HEK293 (cell line): ENCODE results near the gene ANKH.

Source experiments
- CTCF ChIA-PET: fragments of 350-600 bp; formaldehyde crosslinking; extraction: SDS; loops from one replicate; lab custom pipeline; 2021; ENCODE audit warnings: antibody characterized with exemption; lab: Yijun Ruan, JAX
- POLR2A ChIA-PET: fragments of 300-600 bp; formaldehyde crosslinking; extraction: SDS; loops from one replicate; lab custom pipeline; 2020; ENCODE audit warnings: antibody characterized with exemption, inconsistent platforms; lab: Yijun Ruan, JAX
- H3K27ac ChIP-seq: fragments of 200-500 bp; sonication (Bioruptor generic); 2 replicates; pipeline ENCODE4 v1.5.1; 2014; ENCODE audit warnings: low read depth, low read length, control low read depth, inconsistent platforms; ENCODE audit errors: extremely low read depth
- H3K36me3 ChIP-seq, 2 experiments: fragments of 200-500 bp in 1 of 2; sonication (Bioruptor generic) in 1 of 2; 1 replicate in 1 of 2; 2 replicates in 1 of 2; pipeline ENCODE4 v1.5.1; 2014 to 2017; ENCODE audit warnings: inconsistent platforms in 2 of 2, low read length in 2 of 2; ENCODE audit not compliant: control insufficient read depth in 2 of 2, insufficient read depth in 1 of 2
- H3K4me1 ChIP-seq: fragments of 200-500 bp; sonication (Bioruptor generic); 2 replicates; pipeline ENCODE4 v1.5.1; 2014; ENCODE audit warnings: mild to moderate bottlenecking, low read length, inconsistent platforms; ENCODE audit not compliant: control insufficient read depth, insufficient read depth
- H3K4me3 ChIP-seq: 2 replicates; pipeline ENCODE4 v1.5.1; 2011; ENCODE audit warnings: low read depth, mild to moderate bottlenecking, control low read depth, low read length, moderate library complexity
- H3K9me3 ChIP-seq: fragments of 200-500 bp; sonication (Bioruptor generic); 2 replicates; pipeline ENCODE4 v1.5.1; 2014; ENCODE audit warnings: low read depth, low read length, inconsistent platforms; ENCODE audit not compliant: control insufficient read depth, insufficient read depth
- FEZF1 ChIP-seq: fragments of 450-650 bp; formaldehyde crosslinking; IDR thresholded peaks from 2 replicates; pipeline ENCODE4 v1.5.1; 2016; ENCODE audit warnings: missing biosample characterization, missing genetic modification characterization
- SCRT1 ChIP-seq: fragments of 450-650 bp; formaldehyde crosslinking; IDR thresholded peaks from 2 replicates; pipeline ENCODE4 v1.5.1; 2016; ENCODE audit warnings: missing biosample characterization, missing genetic modification characterization, borderline replicate concordance
- TCF7L2 ChIP-seq: IDR thresholded peaks from 2 replicates; pipeline ENCODE4 v1.6.1; 2011; ENCODE audit warnings: low read depth, mild to moderate bottlenecking, inconsistent platforms, low read length, moderate library complexity, borderline replicate concordance
- WT1 ChIP-seq: fragments of 450-650 bp; formaldehyde crosslinking; IDR thresholded peaks from 2 replicates; pipeline ENCODE4 v1.5.1; 2016; ENCODE audit warnings: missing biosample characterization, missing genetic modification characterization
- YY1 ChIP-seq: fragments of 450-650 bp; formaldehyde crosslinking; IDR thresholded peaks from 2 replicates; pipeline ENCODE4 v1.5.1; 2018; ENCODE audit warnings: missing biosample characterization, missing genetic modification characterization
- ZBTB1 ChIP-seq: fragments of 450-650 bp; formaldehyde crosslinking; IDR thresholded peaks from 2 replicates; pipeline ENCODE4 v1.5.1; 2016; ENCODE audit warnings: missing biosample characterization, missing genetic modification characterization
- ZBTB17 ChIP-seq: fragments of 450-650 bp; formaldehyde crosslinking; IDR thresholded peaks from 2 replicates; pipeline ENCODE4 v1.5.1; 2016; ENCODE audit warnings: missing biosample characterization, missing genetic modification characterization
- ZFP3 ChIP-seq: fragments of 450-650 bp; formaldehyde crosslinking; IDR thresholded peaks from 2 replicates; pipeline ENCODE4 v1.5.1; 2016; ENCODE audit warnings: low read depth, missing biosample characterization, missing genetic modification characterization
- ZNF140 ChIP-seq: fragments of 450-650 bp; formaldehyde crosslinking; IDR thresholded peaks from 2 replicates; pipeline ENCODE4 v1.5.1; 2016; ENCODE audit warnings: missing biosample characterization, missing genetic modification characterization
- ZNF146 ChIP-seq: fragments of 450-650 bp; formaldehyde crosslinking; IDR thresholded peaks from 2 replicates; pipeline ENCODE4 v1.5.1; 2016; ENCODE audit warnings: missing biosample characterization, missing genetic modification characterization
- ZNF157 ChIP-seq: fragments of 450-650 bp; formaldehyde crosslinking; IDR thresholded peaks from 2 replicates; pipeline ENCODE4 v1.5.1; 2016; ENCODE audit warnings: missing biosample characterization, missing genetic modification characterization
- ZNF19 ChIP-seq: fragments of 450-650 bp; formaldehyde crosslinking; IDR thresholded peaks from 2 replicates; pipeline ENCODE4; 2016; ENCODE audit warnings: missing biosample characterization, missing genetic modification characterization, low read depth
- ZNF214 ChIP-seq: fragments of 450-650 bp; formaldehyde crosslinking; IDR thresholded peaks from 2 replicates; pipeline ENCODE4 v1.5.1; 2017; ENCODE audit warnings: missing biosample characterization, mild to moderate bottlenecking, missing genetic modification characterization, borderline replicate concordance
- ZNF239 ChIP-seq: fragments of 450-650 bp; formaldehyde crosslinking; IDR thresholded peaks from 2 replicates; pipeline ENCODE4 v1.5.1; 2016; ENCODE audit warnings: missing biosample characterization, missing genetic modification characterization
- ZNF280D ChIP-seq: fragments of 450-650 bp; formaldehyde crosslinking; IDR thresholded peaks from 2 replicates; pipeline ENCODE4 v1.5.1; 2016; ENCODE audit warnings: missing biosample characterization, missing genetic modification characterization
- ZNF292 ChIP-seq: fragments of 450-650 bp; formaldehyde crosslinking; IDR thresholded peaks from 2 replicates; pipeline ENCODE4 v1.5.1; 2016; ENCODE audit warnings: low read depth, missing biosample characterization, missing genetic modification characterization, borderline replicate concordance
- ZNF423 ChIP-seq: fragments of 450-650 bp; formaldehyde crosslinking; IDR thresholded peaks from 2 replicates; pipeline ENCODE4 v1.5.1; 2016; ENCODE audit warnings: missing biosample characterization, missing genetic modification characterization
- ZNF518A ChIP-seq: fragments of 450-650 bp; formaldehyde crosslinking; conservative IDR thresholded peaks from 2 replicates; pipeline ENCODE4 v1.5.1; 2016; ENCODE audit warnings: low read depth, missing biosample characterization, missing genetic modification characterization
- ZNF560 ChIP-seq: fragments of 450-650 bp; formaldehyde crosslinking; IDR thresholded peaks from 2 replicates; pipeline ENCODE4 v1.5.1; 2017; ENCODE audit warnings: missing biosample characterization, missing genetic modification characterization, borderline replicate concordance
- ZNF623 ChIP-seq: fragments of 450-650 bp; formaldehyde crosslinking; IDR thresholded peaks from 2 replicates; pipeline ENCODE4 v1.5.1; 2016; ENCODE audit warnings: missing biosample characterization, missing genetic modification characterization
- ZNF624 ChIP-seq: fragments of 450-650 bp; formaldehyde crosslinking; IDR thresholded peaks from 2 replicates; pipeline ENCODE4 v1.5.1; 2017; ENCODE audit warnings: missing biosample characterization, missing genetic modification characterization
- ZNF654 ChIP-seq: fragments of 450-650 bp; formaldehyde crosslinking; IDR thresholded peaks from 2 replicates; pipeline ENCODE4 v1.5.1; 2016; ENCODE audit warnings: low read depth, missing biosample characterization, missing genetic modification characterization
- ZNF785 ChIP-seq: fragments of 450-650 bp; formaldehyde crosslinking; IDR thresholded peaks from 2 replicates; pipeline ENCODE4 v1.5.1; 2016; ENCODE audit warnings: missing biosample characterization, missing genetic modification characterization
- ZSCAN18 ChIP-seq: fragments of 450-650 bp; formaldehyde crosslinking; IDR thresholded peaks from 2 replicates; pipeline ENCODE4 v1.5.1; 2016; ENCODE audit warnings: missing biosample characterization, missing genetic modification characterization
- ZXDB ChIP-seq: fragments of 450-650 bp; formaldehyde crosslinking; IDR thresholded peaks from 2 replicates; pipeline ENCODE4 v1.5.1; 2016; ENCODE audit warnings: missing biosample characterization, missing genetic modification characterization

Gene ANKH

GRCh38 chr5:14659821-14660607 is 211.6 kb downstream of the ANKH start:
- TF ChIP-seq FEZF1 (tag by site-specific recombination) (no peak), ZXDB (no peak), ZNF140 (tag by site-specific recombination) (no peak), ZNF518A (tag by site-specific recombination) (no peak), ZNF146 (tag by site-specific recombination) (no peak), ZNF623 (tag by site-specific recombination) (no peak), ZNF19 (tag by site-specific recombination) (no peak), ZSCAN18 (tag by site-specific recombination) (no peak), SCRT1 (tag by site-specific recombination) (no peak), ZNF239 (tag by site-specific recombination) (no peak)
- TF ChIP-seq, all 188 proteins: peak for 0
- CTCF ChIA-PET, result interaction anchor here (0.7 to 1.4 kb wide), 2 partner anchors 12 to 16 kb away, joined by 3 to 6 read pairs; no protein-coding TSS in a partner anchor
- Histone ChIP-seq H3K4me1 (peaks cover 3% of the 10 kb centered on the region; the same call in 1 of the 2 replicates), H3K36me3 (no peaks in the 10 kb centered on the region), H3K9me3 (no peaks in the 10 kb centered on the region), H3K27ac (no peak overlapping the region), H3K4me3 (no peak overlapping the region)
- POLR2A ChIA-PET, result no interaction called here

GRCh38 chr5:14656898-14657297 is 214.7 kb downstream of the ANKH start:
- Histone ChIP-seq H3K4me3 (no peak overlapping the region), H3K27ac (no peak overlapping the region), H3K9me3 (no peaks in the 10 kb centered on the region), H3K4me1 (no peaks in the 10 kb centered on the region), H3K36me3 (no peaks in the 10 kb centered on the region)
- CTCF ChIA-PET, result interaction anchor here (0.6 to 2.6 kb wide), 5 partner anchors 9 to 680 kb away, joined by 3 to 31 read pairs (median 3); no protein-coding TSS in a partner anchor
- POLR2A ChIA-PET, result no interaction called here
- TF ChIP-seq ZNF146 (tag by site-specific recombination), result no peak
- no peak for TF ChIP-seq TCF7L2
- TF ChIP-seq ZNF785 (tag by site-specific recombination), result no peak
- no peak for TF ChIP-seq ZBTB17 (tag by site-specific recombination)
- TF ChIP-seq ZNF654 (tag by site-specific recombination), result no peak
- TF ChIP-seq ZNF423, result no peak
- TF ChIP-seq ZNF560 (tag by site-specific recombination), result no peak
- no peak for TF ChIP-seq ZNF214 (tag by site-specific recombination)
- TF ChIP-seq ZNF624 (tag by site-specific recombination), result no peak
- TF ChIP-seq ZNF157 (tag by site-specific recombination), result no peak
- TF ChIP-seq ZBTB1, result no peak
- no peak for TF ChIP-seq YY1 (tag by site-specific recombination)
- TF ChIP-seq ZNF280D, result no peak
- TF ChIP-seq ZNF292 (tag by site-specific recombination), result no peak
- no peak for TF ChIP-seq WT1 (tag by site-specific recombination)
- no peak for TF ChIP-seq ZFP3 (tag by site-specific recombination)
